Measurements from ENCODE around the gene HTRA2.

HTRA2 gene

GRCh38 chr2:74542978-74543377 lies 13.2 kb downstream of the HTRA2 start:
- DNase-seq (ENCODE audit: low spot score) = no peak

GRCh38 chr2:74544634-74545033 lies 14.9 kb downstream of the HTRA2 start:
- no peak for DNase-seq (ENCODE audit: low spot score)

- no peak for DNase-seq (ENCODE audit: low spot score)
Measured at GRCh38 chr2:74546004-74546403, 16.3 kb downstream of the HTRA2 start.

GRCh38 chr2:74548285-74548899 lies 18.7 kb downstream of the HTRA2 start:
- no peak for DNase-seq (ENCODE audit: low spot score)

- DNase-seq (ENCODE audit: low spot score) = peak; percentile 88
Measured at GRCh38 chr2:74548900-74549826, 19.4 kb downstream of the HTRA2 start.

- DNase-seq (ENCODE audit: low spot score) = no peak
Measured at GRCh38 chr2:74550231-74550630, 20.5 kb downstream of the HTRA2 start.

GRCh38 chr2:74551530-74551929 lies 21.8 kb downstream of the HTRA2 start:
- DNase-seq (ENCODE audit: low spot score) = no peak

- DNase-seq (ENCODE audit: low spot score) = no peak
Measured at GRCh38 chr2:74551942-74552913, 22.5 kb downstream of the HTRA2 start.

GRCh38 chr2:74552914-74553811 lies 23.4 kb downstream of the HTRA2 start:
- DNase-seq (ENCODE audit: low spot score) = peak; percentile 50

GRCh38 chr2:74553892-74554819 lies 24.4 kb downstream of the HTRA2 start, which contains the start of the genes DOK1 and LOXL3:
TSS of gene DOK1 (plus strand) at chr2:74554720. CDS start at chr2:74554755, 35 bp downstream.
TSS of gene LOXL3 (minus strand) at chr2:74553942. CDS start at chr2:74552634, 1,308 bp downstream.
- DNase-seq (ENCODE audit: low spot score) = peak; percentile 94

GRCh38 chr2:74554820-74555531 lies 25.2 kb downstream of the HTRA2 start:
- peak; percentile 51 for DNase-seq (ENCODE audit: low spot score)

GRCh38 chr2:74555610-74556103 lies 25.9 kb downstream of the HTRA2 start:
- DNase-seq (ENCODE audit: low spot score) = no peak

GRCh38 chr2:74556159-74556558 lies 26.4 kb downstream of the HTRA2 start:
- DNase-seq (ENCODE audit: low spot score) = no peak

- DNase-seq (ENCODE audit: low spot score) = no peak
Measured at GRCh38 chr2:74556831-74557370, 27.2 kb downstream of the HTRA2 start.

- DNase-seq (ENCODE audit: low spot score) = no peak
Measured at GRCh38 chr2:74558284-74559230, 28.8 kb downstream of the HTRA2 start.

GRCh38 chr2:74559912-74560311 lies 30.2 kb downstream of the HTRA2 start:
- no peak for DNase-seq (ENCODE audit: low spot score)

GRCh38 chr2:74560591-74560990 lies 30.9 kb downstream of the HTRA2 start:
- DNase-seq (ENCODE audit: low spot score) = no peak

Measured in AG20443 (cell line).